DMS153 treated with DMSO at 0.1 percent for 48 hours (cell line): ENCODE data around the gene CPSF4.
"Not testable (repeated sequence)": the region's sequence is repeated elsewhere in the genome, so short reads cannot be mapped to it uniquely, and the experiment has no call there.

ENCODE experiments used
- DNase-seq: peaks from one replicate; lab custom pipeline; 2025; ENCODE audit not compliant: unreplicated experiment; lab: John Stamatoyannopoulos, UW

The CPSF4 gene

GRCh38 chr7:99408379-99409191 is 30.2 kb upstream of the CPSF4 start, which contains the start of the genes BUD31 and PDAP1:
TSS of gene BUD31 (plus strand) at chr7:99408969. CDS start at chr7:99411093, 2,124 bp downstream.
TSS of gene PDAP1 (minus strand) at chr7:99408597. CDS start at chr7:99408548, 49 bp downstream.
- DNase-seq, result peak; percentile 94

GRCh38 chr7:99409192-99409572 is 29.6 kb upstream of the CPSF4 start:
- DNase-seq, result no peak

GRCh38 chr7:99409806-99410205 is 28.9 kb upstream of the CPSF4 start:
- DNase-seq, result no peak

GRCh38 chr7:99410635-99411034 is 28.1 kb upstream of the CPSF4 start:
- DNase-seq, result no peak

DNA sequence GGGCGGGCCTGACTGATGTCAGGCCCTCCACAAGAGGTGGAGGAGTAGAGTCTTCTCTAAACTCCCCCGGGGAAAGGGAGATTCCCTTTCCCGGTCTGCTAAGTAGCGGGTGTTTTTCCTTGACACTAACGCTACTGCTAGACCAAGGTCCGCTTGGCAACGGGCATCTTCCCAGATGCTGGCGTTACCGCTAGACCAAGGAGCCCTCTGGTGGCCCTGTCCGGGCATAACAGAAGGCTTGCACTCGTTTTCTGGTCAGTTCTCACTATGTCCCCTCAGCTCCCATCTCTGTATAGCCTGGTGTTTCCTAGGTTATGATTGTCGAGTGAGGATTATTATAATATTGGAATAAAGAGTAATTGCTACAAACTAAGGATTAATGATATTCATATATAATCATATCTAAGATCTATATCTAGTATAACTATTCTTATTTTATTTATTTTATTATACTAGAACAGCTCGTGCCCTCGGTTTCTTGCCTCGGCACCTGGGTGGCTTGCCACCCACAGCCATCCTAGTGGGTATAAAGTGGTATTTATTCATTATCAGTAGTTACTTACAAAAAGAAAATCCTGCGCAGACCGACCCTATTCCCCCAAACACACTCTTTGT is 23.1 kb upstream of the CPSF4 start:
- DNase-seq, result not testable (repeated sequence)

- no peak for DNase-seq
Measured at GRCh38 chr7:99418260-99418659, 20.5 kb upstream of the CPSF4 start.

DNA sequence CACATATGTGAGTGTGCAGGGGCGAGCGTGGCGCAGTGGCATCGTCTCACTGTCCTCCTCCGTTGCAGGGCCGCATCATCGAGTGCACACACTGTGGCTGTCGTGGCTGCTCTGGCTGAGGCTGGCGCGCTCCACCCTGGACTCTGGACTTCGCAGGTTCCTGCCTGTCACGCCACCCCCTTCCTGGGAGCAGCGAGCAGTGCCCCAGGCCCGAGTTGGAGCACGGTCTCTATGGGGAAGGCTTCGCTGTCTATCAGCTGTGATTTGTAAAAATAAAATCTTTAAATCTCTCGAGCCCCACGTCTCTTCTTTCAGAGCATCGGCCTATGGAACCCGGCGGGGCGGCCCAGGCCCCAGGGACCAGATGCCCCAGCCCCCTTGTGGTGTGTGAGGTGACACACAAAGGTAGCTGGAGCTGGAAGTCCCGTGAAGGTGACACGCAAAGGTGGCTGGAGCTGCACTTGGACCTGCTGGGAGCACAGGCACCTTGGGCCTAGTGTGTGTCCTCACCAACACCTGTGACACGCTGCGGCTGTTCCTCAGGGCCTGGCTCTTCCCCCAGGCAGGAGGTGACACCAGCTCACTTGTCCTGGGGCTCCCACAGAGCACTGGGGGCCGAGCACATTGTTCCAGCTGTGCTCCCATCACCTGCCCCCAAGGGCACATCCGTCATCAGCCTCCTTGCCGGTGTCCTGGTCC is 19.3 kb upstream of the CPSF4 start:
- DNase-seq, result no peak

- no peak for DNase-seq
Measured at GRCh38 chr7:99420213-99420612, 18.5 kb upstream of the CPSF4 start.

DNA sequence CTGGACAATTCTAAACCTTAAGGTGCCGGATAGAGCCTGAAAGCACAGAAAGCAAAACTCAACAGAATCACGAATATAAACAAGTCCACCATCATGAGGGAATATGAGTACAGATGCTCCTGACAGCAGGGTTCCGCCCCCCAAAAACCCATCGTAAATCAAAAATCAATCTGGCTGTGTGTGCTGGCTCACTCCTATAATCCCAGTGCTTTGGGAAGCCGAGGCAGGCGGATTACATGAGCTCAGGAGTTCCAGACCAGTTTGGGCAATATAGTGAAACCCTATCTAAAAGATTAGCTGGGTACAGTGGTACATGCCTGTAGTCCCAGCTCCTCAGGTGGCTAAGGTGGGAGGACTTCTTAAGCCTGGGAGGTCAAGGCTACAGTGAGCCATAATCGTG is 17.8 kb upstream of the CPSF4 start:
- DNase-seq, result no peak

GRCh38 chr7:99422186-99422585 is 16.6 kb upstream of the CPSF4 start:
- peak; percentile 34 for DNase-seq

- peak; percentile 70 for DNase-seq
Measured at GRCh38 chr7:99422625-99423024, 16.1 kb upstream of the CPSF4 start.

GRCh38 chr7:99424932-99425730 is 13.6 kb upstream of the CPSF4 start:
- no peak for DNase-seq

DNA sequence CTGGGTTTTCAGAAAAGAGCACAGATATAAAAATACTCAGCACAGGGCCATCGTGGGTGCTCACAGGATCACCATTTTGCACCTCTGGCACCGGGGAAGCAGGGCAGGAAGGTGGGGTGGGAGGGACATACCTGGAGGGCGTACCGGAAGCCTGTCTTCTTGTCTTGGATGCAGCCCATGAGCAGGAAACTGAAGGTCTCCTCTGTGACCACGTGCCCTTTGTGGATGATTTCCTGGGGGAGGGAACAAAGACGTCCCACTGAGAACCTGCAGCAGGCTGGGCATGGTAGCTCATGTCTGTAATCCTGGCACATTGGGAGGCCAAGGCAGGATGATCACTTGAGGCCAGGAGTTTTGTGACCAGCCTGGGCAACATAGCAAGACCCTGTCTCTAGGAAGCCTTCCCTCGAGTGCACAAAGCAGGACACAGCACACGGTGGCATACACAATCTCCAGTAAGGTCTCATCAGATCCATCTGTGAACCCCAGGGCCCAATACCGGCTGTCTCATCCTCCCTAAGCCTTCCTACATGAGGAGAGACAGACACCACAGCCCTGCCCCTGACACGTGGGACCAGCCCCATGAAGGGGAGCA is 9.7 kb upstream of the CPSF4 start:
- no peak for DNase-seq

GRCh38 chr7:99429756-99430155 is 9.0 kb upstream of the CPSF4 start:
- DNase-seq, result no peak

GRCh38 chr7:99431756-99432540 is 6.8 kb upstream of the CPSF4 start:
- DNase-seq, result not testable (repeated sequence)

GRCh38 chr7:99433158-99433557 is 5.6 kb upstream of the CPSF4 start:
- no peak for DNase-seq

DNA sequence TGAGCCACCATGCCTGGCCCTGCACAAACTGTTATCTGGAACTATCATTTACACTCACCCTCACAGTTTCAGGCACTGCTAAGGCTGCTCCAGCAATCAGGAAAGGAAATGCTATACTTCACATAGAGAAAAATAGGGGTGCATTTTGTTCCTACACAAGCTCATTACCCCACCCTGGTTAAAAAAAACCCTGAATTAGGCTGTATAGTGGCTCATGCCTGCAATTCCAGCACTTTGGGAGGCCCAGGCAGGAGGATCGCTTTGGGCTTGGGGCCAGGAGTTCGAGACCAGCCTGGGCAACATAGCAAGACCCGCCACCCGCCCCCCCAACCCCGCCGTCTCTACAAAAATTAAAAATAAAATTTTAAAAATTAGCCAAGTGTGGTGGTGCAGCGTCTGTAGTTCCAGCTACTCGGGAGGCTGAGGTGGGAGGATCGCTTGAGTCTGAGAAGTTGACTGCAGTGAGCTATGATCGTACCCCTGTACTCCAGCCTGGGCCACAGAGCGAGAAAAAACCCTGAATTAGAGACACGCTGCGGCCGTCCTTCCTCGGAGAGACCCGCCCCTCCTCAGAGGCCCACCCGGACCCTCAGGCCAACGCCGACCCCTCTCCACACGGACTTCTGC is 684 bp upstream of the CPSF4 start:
- DNase-seq, result no peak

DNA sequence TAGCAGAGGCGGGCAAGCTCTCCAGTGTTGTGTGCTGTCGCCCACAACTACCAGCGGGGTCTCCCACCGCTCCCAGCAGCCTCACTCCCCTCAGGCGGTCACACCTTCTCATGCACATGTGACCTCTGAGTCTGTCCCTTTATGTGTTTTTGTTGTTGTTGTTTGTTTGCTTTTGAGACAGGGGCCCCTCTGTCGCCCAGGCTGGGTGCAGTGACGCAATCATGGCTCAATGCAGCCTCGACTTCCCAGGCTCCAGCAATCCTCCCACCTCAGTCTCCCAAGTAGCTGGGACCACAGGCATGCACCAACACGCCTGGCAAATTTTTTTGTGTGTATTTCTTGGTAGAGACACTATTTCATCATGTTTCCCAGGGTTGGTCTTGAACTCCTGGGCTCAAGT is 1.5 kb downstream of the CPSF4 start:
- DNase-seq, result no peak

DNA sequence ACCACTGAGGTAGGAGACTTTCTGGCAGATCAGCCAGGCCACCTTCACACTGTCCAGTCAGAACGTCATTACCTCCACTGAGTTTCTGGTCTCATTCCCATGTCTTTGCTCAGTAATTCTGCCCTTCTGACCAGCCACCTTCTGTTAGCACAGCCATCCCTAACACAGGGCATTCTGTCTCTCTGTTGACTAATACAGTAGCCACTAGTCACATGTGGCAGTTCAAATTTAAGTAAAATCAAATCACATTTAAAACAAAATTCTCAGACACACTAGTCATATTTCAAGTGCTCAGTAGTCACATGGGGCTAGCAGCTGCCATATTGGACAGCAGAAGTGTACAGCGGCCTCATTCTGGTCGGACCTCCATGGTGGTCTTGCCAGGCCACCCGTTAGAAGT is 7.4 kb downstream of the CPSF4 start:
- DNase-seq, result no peak
